CD8-positive, alpha-beta memory T cell (primary cell): ENCODE results near the gene FGF19. TPM values are rescaled to one million over a fixed set of nuclear protein-coding genes. Genes with fewer than 3 reads are reported as not detected.

ENCODE experiments used
- CTCF ChIA-PET: fragments of 350-600 bp; sonication (Branson Sonifier 250); formaldehyde crosslinking; loops from one replicate; lab custom pipeline; 2021; ENCODE audit warnings: antibody characterized with exemption; lab: Charles Lee
- POLR2A ChIA-PET: fragments of 350-600 bp; sonication (Branson Sonifier 250); formaldehyde crosslinking; loops from one replicate; lab custom pipeline; 2021; ENCODE audit warnings: antibody characterized with exemption; lab: Charles Lee
- DNase-seq, 5 donors: peaks; one replicate each; pipeline versions ENCODE4 v3.0.0 to v3.0.0-alpha.2; 2020 to 2022; ENCODE audit warnings: mixed read lengths in 1 of 5
- H3K27ac ChIP-seq: one replicate; pipeline ENCODE4 v1.7.0; 2013; ENCODE audit warnings: low read depth, mild to moderate bottlenecking, low read length, moderate library complexity
- H3K27me3 ChIP-seq: 2 replicates; pipeline ENCODE4 v1.7.0; 2013; ENCODE audit warnings: low read length, mild to moderate bottlenecking; ENCODE audit not compliant: insufficient read depth, poor library complexity, severe bottlenecking
- H3K36me3 ChIP-seq: 2 replicates; pipeline ENCODE4 v1.7.0; 2013; ENCODE audit warnings: mild to moderate bottlenecking, low read length, moderate library complexity; ENCODE audit not compliant: insufficient read depth
- H3K4me1 ChIP-seq: 2 replicates; pipeline ENCODE4 v1.7.0; 2013; ENCODE audit warnings: mild to moderate bottlenecking, low read length, moderate library complexity; ENCODE audit not compliant: insufficient read depth
- H3K4me3 ChIP-seq: 2 replicates; pipeline ENCODE4 v1.7.0; 2013; ENCODE audit warnings: mild to moderate bottlenecking, low read length
- H3K9me3 ChIP-seq: 2 replicates; pipeline ENCODE4 v1.7.0; 2013; ENCODE audit warnings: mild to moderate bottlenecking, low read length
- H3K27ac Mint-ChIP-seq, 8 donors: one replicate each; pipeline ENCODE4 v1.8.0; 2020 to 2021; ENCODE audit warnings: mixed read lengths in 8 of 8, mild to moderate bottlenecking in 6 of 8, inconsistent platforms in 3 of 8, moderate library complexity in 3 of 8
- H3K27me3 Mint-ChIP-seq, 2 donors: one replicate each; pipeline ENCODE4 v1.8.0; 2020 to 2021; ENCODE audit warnings: mixed read lengths in 2 of 2, mild to moderate bottlenecking in 1 of 2, moderate library complexity in 1 of 2
- H3K36me3 Mint-ChIP-seq, 3 donors: one replicate each; pipeline ENCODE4 v1.8.0; 2020 to 2021; ENCODE audit warnings: mixed read lengths in 3 of 3, inconsistent platforms in 1 of 3, mild to moderate bottlenecking in 1 of 3
- H3K4me1 Mint-ChIP-seq, 3 donors: one replicate each; pipeline ENCODE4 v1.8.0; 2020 to 2021; ENCODE audit warnings: mixed read lengths in 3 of 3, inconsistent platforms in 1 of 3, mild to moderate bottlenecking in 1 of 3
- H3K4me3 Mint-ChIP-seq, 7 donors: one replicate each; pipeline ENCODE4 v1.8.0; 2020 to 2021; ENCODE audit warnings: mixed read lengths in 7 of 7, mild to moderate bottlenecking in 6 of 7, moderate library complexity in 4 of 7, inconsistent platforms in 2 of 7
- H3K9me3 Mint-ChIP-seq, 5 donors: one replicate each; pipeline ENCODE4 v1.8.0; 2020 to 2022; ENCODE audit warnings: mixed read lengths in 5 of 5, mild to moderate bottlenecking in 3 of 5, moderate library complexity in 2 of 5, inconsistent platforms in 1 of 5
- polyA plus RNA-seq: library from polyadenylated mRNA; unstranded; fragments of 300-500 nt; fragmentation: Illumina TruSeq; gene quantifications from one replicate; pipeline ENCODE4 v1.2.3, GENCODE V29; 2021
- total RNA-seq, 2 experiments: library from RNA; stranded (reverse); gene quantifications; one replicate each; pipeline ENCODE4 v1.2.3, GENCODE V29; 2021

The FGF19 gene
- total and polyA plus RNA-seq, 3 experiments from 2014 or later = not detected

DNA sequence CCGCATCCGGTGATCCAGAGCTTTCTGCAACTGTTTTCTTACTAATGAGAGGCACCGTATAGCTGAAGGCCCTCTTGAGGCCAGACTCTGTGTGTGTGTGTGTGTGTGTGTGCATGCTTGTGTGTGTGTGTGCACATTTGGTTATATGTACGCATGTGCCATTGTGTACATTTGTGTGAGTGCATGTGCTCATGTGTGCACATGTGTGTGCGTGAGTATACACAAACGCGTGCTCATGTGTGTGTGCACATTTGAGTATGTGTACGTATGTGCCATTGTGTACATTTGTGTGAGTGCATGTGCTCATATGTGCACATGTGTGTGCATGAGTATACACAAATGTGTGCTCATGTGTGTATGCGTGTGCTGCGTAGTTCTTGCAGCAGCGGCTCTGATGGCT lies 12.3 kb upstream of the FGF19 start:
- no peak for DNase-seq
- peaks cover 9% of the 10 kb centered on the region for H3K27me3 ChIP-seq
- peaks cover 10% of the 10 kb centered on the region for H3K4me1 ChIP-seq
- H3K27ac ChIP-seq = no peak overlapping the region
- no peak overlapping the region for H3K4me3 ChIP-seq
- no peaks in the 10 kb centered on the region for H3K9me3 ChIP-seq
- H3K4me1 Mint-ChIP-seq = peaks cover 8 to 10% (median 9%) of the 10 kb centered on the region in 3 donors
- no peaks in the 10 kb centered on the region for H3K36me3 Mint-ChIP-seq
- H3K27ac Mint-ChIP-seq = no peak overlapping the region
- no peaks in the 10 kb centered on the region for H3K36me3 ChIP-seq
- CTCF ChIA-PET = no interaction called here
- peaks cover 0 to 5% (median 0%) of the 10 kb centered on the region in 5 donors for H3K9me3 Mint-ChIP-seq
- POLR2A ChIA-PET = no interaction called here
- H3K4me3 Mint-ChIP-seq = no peak overlapping the region
- peaks cover 8 to 31% of the 10 kb centered on the region in 2 donors for H3K27me3 Mint-ChIP-seq

DNA sequence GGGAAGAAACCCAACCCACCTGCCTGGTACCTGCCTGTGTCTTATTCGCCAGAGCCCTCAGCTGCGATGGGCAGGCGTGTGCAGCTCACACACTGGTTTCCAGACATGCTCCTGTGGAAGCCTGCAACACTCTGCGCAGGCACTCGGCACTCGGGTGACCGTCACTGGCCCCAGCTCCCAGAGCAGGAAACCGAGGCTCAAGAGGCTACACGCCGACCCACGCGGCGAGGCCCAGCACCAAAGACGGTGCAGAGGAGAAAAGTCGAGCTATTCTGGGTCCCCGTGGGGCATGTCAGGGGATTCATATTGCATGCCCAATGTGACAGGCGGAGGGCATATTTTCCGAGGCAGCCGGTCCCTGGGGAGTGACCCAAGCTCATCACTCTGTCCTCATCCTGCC lies 11.6 kb upstream of the FGF19 start:
- peaks cover 9% of the 10 kb centered on the region for H3K27me3 ChIP-seq
- no peaks in the 10 kb centered on the region for H3K36me3 ChIP-seq
- Mint-ChIP-seq H3K36me3 (no peaks in the 10 kb centered on the region), H3K4me3 (no peak overlapping the region), H3K27me3 (peaks cover 7 to 25% of the 10 kb centered on the region in 2 donors), H3K9me3 (peaks cover 0 to 7% (median 0%) of the 10 kb centered on the region in 5 donors), H3K27ac (no peak overlapping the region), H3K4me1 (peaks cover 8 to 10% (median 9%) of the 10 kb centered on the region in 3 donors)
- peaks cover 10% of the 10 kb centered on the region for H3K4me1 ChIP-seq
- H3K27ac ChIP-seq = no peak overlapping the region
- no peak for DNase-seq
- H3K4me3 ChIP-seq = no peak overlapping the region
- no peaks in the 10 kb centered on the region for H3K9me3 ChIP-seq
- CTCF ChIA-PET = no interaction called here
- POLR2A ChIA-PET = no interaction called here

DNA sequence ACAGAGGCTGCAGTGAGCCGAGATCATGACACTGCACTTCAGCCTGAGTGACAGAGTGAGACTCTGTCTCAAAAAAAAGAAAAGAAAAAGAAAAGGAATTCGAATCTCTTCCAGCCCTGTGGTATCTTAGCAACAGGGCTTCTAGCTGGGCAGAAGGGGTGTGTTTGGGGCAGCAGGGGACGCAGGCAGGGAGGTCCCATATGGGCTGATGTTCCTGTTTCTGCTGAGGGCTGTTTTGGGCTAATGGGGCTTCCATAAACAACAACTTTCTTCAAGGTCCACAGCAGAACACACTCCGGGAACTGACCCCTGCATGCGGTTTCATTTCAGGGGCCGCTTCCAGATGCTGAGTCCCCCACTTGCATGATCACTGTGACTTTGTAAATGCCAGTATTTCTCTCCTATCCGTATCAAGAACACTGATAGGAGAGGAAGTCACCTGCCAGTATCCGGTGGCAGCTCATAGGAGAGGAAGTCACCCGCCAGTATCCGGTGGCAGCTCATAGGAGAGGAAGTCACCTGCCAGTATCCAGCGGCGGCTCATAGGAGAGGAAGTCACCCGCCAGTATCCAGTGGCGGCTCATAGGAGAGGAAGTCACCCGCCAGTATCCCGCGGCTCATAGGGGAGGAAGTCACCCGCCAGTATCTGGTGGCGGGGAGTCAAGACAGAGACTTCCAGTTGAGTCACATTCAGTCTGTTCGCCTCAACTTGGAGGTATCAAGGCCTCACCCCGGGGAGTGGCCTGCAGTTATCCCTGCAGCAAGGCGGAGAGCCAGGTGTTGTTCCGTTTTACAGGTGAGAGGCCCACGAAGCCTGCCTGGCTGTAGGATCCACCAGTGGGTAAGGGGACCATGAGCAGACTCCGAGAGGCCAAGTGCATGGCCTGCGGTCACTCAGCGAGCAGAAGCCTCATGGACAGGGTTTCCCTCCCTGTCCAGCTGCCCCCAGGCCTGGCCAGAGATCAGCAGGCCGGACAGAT lies 8.3 kb upstream of the FGF19 start:
- H3K27me3 Mint-ChIP-seq = peaks cover 6 to 16% of the 10 kb centered on the region in 2 donors
- Histone ChIP-seq H3K27me3 (no peaks in the 10 kb centered on the region), H3K4me1 (peaks cover 10% of the 10 kb centered on the region), H3K9me3 (no peaks in the 10 kb centered on the region), H3K27ac (no peak overlapping the region), H3K4me3 (no peak overlapping the region), H3K36me3 (no peaks in the 10 kb centered on the region)
- peak overlapping the region in 6 of 7 donors; percentile 39 to 65 (median 44) for H3K4me3 Mint-ChIP-seq
- CTCF ChIA-PET = no interaction called here
- peaks cover 8 to 10% (median 9%) of the 10 kb centered on the region in 3 donors for H3K4me1 Mint-ChIP-seq
- peak overlapping the region in 1 of 8 donors; percentile 15 for H3K27ac Mint-ChIP-seq
- POLR2A ChIA-PET = no interaction called here
- H3K9me3 Mint-ChIP-seq = peaks cover 0 to 8% (median 0%) of the 10 kb centered on the region in 5 donors
- no peaks in the 10 kb centered on the region for H3K36me3 Mint-ChIP-seq
- DNase-seq = peak in 1 of 5 donors; percentile 27

DNA sequence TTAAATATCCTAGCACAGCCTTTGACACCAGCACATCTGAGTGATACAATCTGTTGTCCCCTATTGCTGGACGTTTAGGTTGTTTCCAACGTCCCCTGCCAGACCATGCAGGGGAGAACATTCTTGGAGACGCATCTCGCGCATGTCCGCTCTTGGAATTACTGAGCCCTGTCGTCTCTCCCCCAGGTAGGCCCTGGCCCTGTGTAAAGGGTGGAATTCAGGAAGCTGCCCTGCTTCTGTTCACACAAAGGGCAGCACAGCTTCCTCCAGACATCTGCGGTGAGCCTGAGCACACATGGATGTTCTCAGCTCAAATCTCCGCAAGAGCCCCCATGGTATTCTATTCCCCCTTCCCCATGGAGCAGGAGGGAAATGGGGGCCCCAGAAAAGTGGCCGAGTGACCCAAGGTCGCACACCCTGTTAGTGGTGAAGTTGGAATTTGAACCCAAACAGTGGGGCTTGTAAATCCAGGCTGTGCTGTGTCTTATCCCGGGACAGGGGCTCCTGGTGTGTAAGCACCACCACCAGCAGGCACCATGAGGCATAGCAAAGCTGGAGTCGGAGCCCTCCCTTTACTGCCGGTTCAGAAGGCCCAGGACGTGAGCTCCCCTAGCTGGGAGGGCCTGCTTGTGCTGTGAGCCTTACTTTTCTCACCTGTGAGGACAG lies 5.0 kb upstream of the FGF19 start:
- ChIA-PET CTCF (interaction anchor here (1.0 kb wide), 1 partner anchor 38 kb away, joined by 3 read pairs; no protein-coding TSS in a partner anchor), POLR2A (no interaction called here)
- Histone ChIP-seq H3K4me3 (no peak overlapping the region), H3K27me3 (peaks cover 6% of the 10 kb centered on the region), H3K27ac (no peak overlapping the region), H3K36me3 (no peaks in the 10 kb centered on the region), H3K4me1 (peaks cover 10% of the 10 kb centered on the region), H3K9me3 (no peaks in the 10 kb centered on the region)
- DNase-seq = no peak
- Mint-ChIP-seq H3K27ac (no peak overlapping the region), H3K36me3 (no peaks in the 10 kb centered on the region), H3K4me1 (peaks cover 13 to 26% (median 21%) of the 10 kb centered on the region in 3 donors), H3K9me3 (peaks cover 0 to 8% (median 0%) of the 10 kb centered on the region in 5 donors), H3K4me3 (no peak overlapping the region), H3K27me3 (peaks cover 16 to 40% of the 10 kb centered on the region in 2 donors)

DNA sequence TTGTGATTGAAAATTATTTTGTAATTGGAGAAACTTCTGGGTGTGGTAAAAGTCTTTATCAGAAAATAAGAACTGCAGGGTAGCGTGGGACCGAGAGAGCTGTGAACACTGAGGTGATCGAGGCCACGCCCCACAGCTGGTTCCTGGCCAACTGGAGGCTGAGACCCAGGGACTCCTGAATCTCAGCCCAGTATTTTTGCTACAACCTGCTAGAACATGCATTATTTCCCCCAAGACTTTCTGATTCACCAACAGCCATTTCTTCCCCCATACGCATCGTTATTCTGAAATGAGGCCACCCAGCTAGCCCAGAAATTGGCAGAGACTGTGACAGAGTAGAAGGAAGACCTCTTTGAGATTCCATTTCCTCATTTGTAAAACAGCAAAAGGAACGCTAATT lies 3.4 kb upstream of the FGF19 start:
- Mint-ChIP-seq H3K27ac (no peak overlapping the region), H3K27me3 (peaks cover 20 to 46% of the 10 kb centered on the region in 2 donors), H3K9me3 (peaks cover 0 to 6% (median 0%) of the 10 kb centered on the region in 5 donors), H3K4me3 (no peak overlapping the region), H3K4me1 (peaks cover 12 to 30% (median 23%) of the 10 kb centered on the region in 3 donors), H3K36me3 (no peaks in the 10 kb centered on the region)
- peaks cover 10% of the 10 kb centered on the region for H3K27me3 ChIP-seq
- no peak overlapping the region for H3K4me3 ChIP-seq
- H3K4me1 ChIP-seq = peaks cover 6% of the 10 kb centered on the region
- no peak overlapping the region for H3K27ac ChIP-seq
- CTCF ChIA-PET = no interaction called here
- POLR2A ChIA-PET = no interaction called here
- H3K9me3 ChIP-seq = no peaks in the 10 kb centered on the region
- no peaks in the 10 kb centered on the region for H3K36me3 ChIP-seq
- no peak for DNase-seq

DNA sequence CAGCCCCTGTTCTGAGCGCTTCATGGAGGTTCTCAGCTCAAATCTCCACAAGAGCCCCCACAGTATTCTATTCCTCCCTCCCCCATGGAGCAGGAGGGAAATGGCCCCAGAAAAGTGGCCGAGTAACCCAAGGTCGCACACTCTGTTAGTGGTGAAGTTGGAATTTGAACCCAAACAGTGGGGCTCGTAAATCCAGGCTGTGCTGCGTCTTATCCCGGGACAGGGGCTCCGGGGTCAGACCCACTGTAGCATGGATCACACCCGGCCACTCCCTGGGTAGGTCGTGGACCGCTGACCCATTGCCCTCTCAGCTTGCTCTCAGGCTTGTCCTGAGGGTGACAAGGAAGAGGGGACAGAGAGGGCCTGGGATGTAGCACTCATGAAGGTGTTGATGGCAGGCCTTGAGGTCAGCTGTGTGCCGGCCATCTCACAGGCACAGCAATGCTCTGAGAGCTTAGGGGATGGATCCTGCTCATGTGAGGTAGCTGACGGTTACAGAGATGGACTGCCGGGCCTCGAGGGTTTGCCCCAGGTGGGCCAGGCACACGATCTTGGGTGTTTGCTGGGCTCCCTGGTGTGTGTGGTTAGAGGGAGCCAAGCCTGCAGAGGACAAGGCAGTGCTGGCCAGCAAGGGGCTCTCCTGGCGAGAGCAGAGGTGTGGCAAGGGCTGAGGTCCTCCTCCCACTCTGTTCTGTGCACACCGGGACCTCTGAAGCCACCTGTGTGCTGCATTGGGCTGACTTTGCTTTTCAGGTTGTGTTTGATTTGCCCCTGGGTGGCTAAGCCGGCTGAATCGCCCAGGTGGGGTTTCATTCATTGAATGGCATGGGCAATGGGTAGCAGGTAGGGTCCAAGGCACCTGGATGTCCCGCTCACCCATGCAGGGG lies 2.3 kb upstream of the FGF19 start:
- H3K36me3 ChIP-seq = no peaks in the 10 kb centered on the region
- H3K4me1 Mint-ChIP-seq = peaks cover 5 to 23% (median 15%) of the 10 kb centered on the region in 3 donors
- H3K27ac ChIP-seq = no peak overlapping the region
- peak overlapping the region in 1 of 7 donors; percentile 51 for H3K4me3 Mint-ChIP-seq
- H3K27me3 Mint-ChIP-seq = peaks cover 20 to 44% of the 10 kb centered on the region in 2 donors
- ChIA-PET CTCF (no interaction called here), POLR2A (no interaction called here)
- peaks cover 10% of the 10 kb centered on the region for H3K27me3 ChIP-seq
- no peak for DNase-seq
- no peaks in the 10 kb centered on the region for H3K4me1 ChIP-seq
- H3K36me3 Mint-ChIP-seq = no peaks in the 10 kb centered on the region
- peaks cover 0 to 3% (median 0%) of the 10 kb centered on the region in 5 donors for H3K9me3 Mint-ChIP-seq
- H3K9me3 ChIP-seq = no peaks in the 10 kb centered on the region
- H3K4me3 ChIP-seq = no peak overlapping the region
- H3K27ac Mint-ChIP-seq = no peak overlapping the region

DNA sequence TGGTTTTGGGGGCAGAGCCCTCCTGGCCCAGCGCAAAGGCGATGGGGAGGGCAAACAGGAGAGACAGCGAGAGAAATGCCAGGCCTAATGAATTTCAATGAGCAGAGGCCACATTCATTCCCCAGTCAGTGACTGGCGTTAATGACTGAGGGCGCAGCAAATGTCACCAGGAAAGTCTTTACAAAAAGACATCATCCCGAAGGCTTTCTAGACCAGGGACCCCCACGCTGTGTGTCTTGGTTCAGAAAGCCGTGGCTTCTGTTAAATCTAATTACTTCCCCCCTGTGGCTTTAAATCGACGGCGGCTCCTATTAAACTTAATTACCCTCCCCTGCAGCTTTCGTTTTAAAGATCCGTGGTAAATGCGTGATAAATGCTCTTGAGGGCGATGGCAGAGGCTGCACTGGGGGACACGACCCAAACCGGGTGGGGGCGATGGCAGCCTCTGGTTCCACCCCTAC lies 1.6 kb upstream of the FGF19 start:
- Histone ChIP-seq H3K36me3 (no peaks in the 10 kb centered on the region), H3K4me1 (no peaks in the 10 kb centered on the region), H3K4me3 (no peak overlapping the region), H3K9me3 (no peaks in the 10 kb centered on the region), H3K27me3 (peaks cover 10% of the 10 kb centered on the region), H3K27ac (no peak overlapping the region)
- H3K27ac Mint-ChIP-seq = no peak overlapping the region
- peaks cover 5 to 23% (median 15%) of the 10 kb centered on the region in 3 donors for H3K4me1 Mint-ChIP-seq
- H3K4me3 Mint-ChIP-seq = peak overlapping the region in 1 of 7 donors; percentile 51
- peaks cover 21 to 51% of the 10 kb centered on the region in 2 donors for H3K27me3 Mint-ChIP-seq
- ChIA-PET POLR2A (no interaction called here), CTCF (no interaction called here)
- H3K36me3 Mint-ChIP-seq = no peaks in the 10 kb centered on the region
- no peak for DNase-seq
- H3K9me3 Mint-ChIP-seq = peaks cover 0 to under 1% (median 0%) of the 10 kb centered on the region in 5 donors
